ENCODE results near the gene FAM200C.

The FAM200C gene

DNA sequence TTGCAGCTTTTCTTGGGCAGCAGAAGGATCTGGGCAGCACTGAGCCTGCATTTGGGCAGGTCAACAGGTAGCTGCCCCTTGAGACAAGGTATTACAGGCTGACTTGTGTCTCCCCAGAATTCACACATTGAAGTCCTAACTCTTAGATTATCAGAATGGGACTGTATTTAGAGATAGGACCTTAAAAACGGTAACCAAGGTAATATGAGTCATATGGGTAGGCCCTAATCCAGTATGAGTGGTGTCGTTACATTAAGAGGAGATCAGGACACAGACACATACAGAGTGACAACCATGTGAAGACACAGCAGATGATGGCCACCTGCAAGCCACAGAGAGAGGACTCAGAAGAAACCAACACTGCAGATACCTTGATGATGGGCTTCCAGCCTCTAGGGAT lies 32.6 kb downstream of the FAM200C start:
- no peaks in the 10 kb centered on the region for H3K36me3 ChIP-seq (ENCODE audit: control insufficient read depth, insufficient read depth, low read length)
- no peaks in the 10 kb centered on the region for H3K4me1 ChIP-seq (ENCODE audit: control insufficient read depth, insufficient read depth, low read length)
- no peak overlapping the region for H3K4me3 ChIP-seq (ENCODE audit: low read depth, low read length)
- no peak overlapping the region for H3K9ac ChIP-seq (ENCODE audit: low read depth, low read length)
- H3K27me3 ChIP-seq (ENCODE audit: control insufficient read depth, insufficient read depth, low read length) = peaks cover 34% of the 10 kb centered on the region
- no peaks in the 10 kb centered on the region for H3K9me3 ChIP-seq (ENCODE audit: control insufficient read depth, insufficient read depth, low read length)
- H3K27ac ChIP-seq (ENCODE audit: low read depth, low read length) = no peak overlapping the region

DNA sequence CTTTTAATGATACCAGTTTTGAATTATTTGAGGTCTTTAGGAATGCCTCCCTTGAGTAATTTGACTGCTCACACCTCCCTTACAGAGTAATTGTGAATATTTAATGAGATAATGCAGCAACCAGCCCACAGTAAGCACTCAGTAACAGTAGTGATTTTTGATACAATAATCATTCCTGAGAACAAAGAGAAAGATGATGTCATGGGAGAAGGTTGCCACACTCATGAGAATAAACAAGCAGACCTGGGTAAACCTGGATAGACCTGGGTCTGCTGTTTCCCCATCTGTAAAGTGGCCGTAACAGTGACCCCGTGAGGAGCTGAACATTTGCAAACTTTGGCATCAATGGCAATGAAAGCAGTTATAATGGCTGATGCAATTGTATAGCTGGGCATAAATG lies 33.6 kb downstream of the FAM200C start:
- Histone ChIP-seq H3K27me3 (ENCODE audit: control insufficient read depth, insufficient read depth, low read length) (peaks cover 27% of the 10 kb centered on the region), H3K9ac (ENCODE audit: low read depth, low read length) (no peak overlapping the region), H3K9me3 (ENCODE audit: control insufficient read depth, insufficient read depth, low read length) (no peaks in the 10 kb centered on the region), H3K36me3 (ENCODE audit: control insufficient read depth, insufficient read depth, low read length) (no peaks in the 10 kb centered on the region), H3K4me3 (ENCODE audit: low read depth, low read length) (no peak overlapping the region), H3K27ac (ENCODE audit: low read depth, low read length) (no peak overlapping the region), H3K4me1 (ENCODE audit: control insufficient read depth, insufficient read depth, low read length) (no peaks in the 10 kb centered on the region)

DNA sequence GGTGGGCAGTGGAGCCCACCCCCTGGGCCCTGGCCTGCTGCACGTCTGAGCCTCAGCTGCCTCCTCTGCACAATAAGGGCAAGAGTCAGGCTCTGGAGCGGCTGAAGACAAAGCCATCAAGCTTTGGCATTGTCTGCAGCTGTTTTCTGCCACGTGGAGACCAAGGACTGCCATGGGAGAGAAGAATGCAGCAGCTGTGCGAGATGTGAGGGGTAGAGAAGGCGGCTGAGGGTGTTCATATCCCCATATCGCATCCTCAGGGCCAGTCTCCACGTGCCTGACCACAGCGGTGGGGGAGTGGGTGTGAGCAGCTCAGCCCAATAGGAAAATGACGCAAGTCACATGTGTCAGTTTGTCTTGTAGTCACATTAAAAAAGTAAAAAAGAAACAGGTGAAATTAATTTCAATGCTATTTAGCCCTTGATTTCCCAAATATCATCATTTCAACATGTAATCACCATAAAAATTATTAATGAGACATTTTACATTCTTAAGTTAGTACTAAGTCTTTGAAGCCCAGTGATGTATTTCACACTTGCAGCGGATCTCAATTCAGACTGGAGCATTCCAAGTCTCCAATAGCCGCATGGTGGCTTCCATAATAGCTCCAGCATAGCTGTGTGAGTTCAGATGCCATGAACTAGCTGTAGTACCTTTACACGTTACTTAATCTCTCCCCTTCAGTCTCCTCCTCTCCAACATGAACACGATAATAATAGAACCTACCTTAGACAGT lies 36.0 kb downstream of the FAM200C start:
- Histone ChIP-seq H3K4me3 (ENCODE audit: low read depth, low read length) (no peak overlapping the region), H3K27ac (ENCODE audit: low read depth, low read length) (no peak overlapping the region), H3K27me3 (ENCODE audit: control insufficient read depth, insufficient read depth, low read length) (peaks cover 4% of the 10 kb centered on the region), H3K4me1 (ENCODE audit: control insufficient read depth, insufficient read depth, low read length) (peaks cover 7% of the 10 kb centered on the region; the same call in 1 of the 2 replicates), H3K9me3 (ENCODE audit: control insufficient read depth, insufficient read depth, low read length) (no peaks in the 10 kb centered on the region), H3K9ac (ENCODE audit: low read depth, low read length) (no peak overlapping the region), H3K36me3 (ENCODE audit: control insufficient read depth, insufficient read depth, low read length) (no peaks in the 10 kb centered on the region)

DNA sequence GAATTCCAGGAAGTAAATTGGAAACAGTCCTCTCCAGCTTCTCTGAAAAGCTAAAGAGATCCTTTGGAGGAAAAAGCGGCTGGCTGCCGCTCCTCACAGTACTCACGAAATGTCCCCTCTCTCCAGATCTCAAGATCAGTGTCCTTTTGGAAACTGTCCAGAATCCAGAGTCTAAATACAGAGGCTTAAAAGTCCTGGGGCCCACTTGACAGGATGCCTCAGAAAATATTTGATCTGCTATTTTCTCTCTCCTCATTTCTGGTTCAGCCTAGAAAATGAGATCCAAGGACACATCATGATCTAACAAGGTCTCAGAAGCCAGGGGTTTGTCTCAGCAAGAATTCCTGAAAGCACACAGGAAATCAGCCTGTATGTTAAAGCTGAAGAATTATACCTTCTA lies 36.6 kb downstream of the FAM200C start:
- Histone ChIP-seq H3K27me3 (ENCODE audit: control insufficient read depth, insufficient read depth, low read length) (no peaks in the 10 kb centered on the region), H3K27ac (ENCODE audit: low read depth, low read length) (no peak overlapping the region), H3K9ac (ENCODE audit: low read depth, low read length) (no peak overlapping the region), H3K4me3 (ENCODE audit: low read depth, low read length) (no peak overlapping the region), H3K36me3 (ENCODE audit: control insufficient read depth, insufficient read depth, low read length) (no peaks in the 10 kb centered on the region), H3K4me1 (ENCODE audit: control insufficient read depth, insufficient read depth, low read length) (peaks cover 7% of the 10 kb centered on the region; the same call in 1 of the 2 replicates), H3K9me3 (ENCODE audit: control insufficient read depth, insufficient read depth, low read length) (no peaks in the 10 kb centered on the region)

DNA sequence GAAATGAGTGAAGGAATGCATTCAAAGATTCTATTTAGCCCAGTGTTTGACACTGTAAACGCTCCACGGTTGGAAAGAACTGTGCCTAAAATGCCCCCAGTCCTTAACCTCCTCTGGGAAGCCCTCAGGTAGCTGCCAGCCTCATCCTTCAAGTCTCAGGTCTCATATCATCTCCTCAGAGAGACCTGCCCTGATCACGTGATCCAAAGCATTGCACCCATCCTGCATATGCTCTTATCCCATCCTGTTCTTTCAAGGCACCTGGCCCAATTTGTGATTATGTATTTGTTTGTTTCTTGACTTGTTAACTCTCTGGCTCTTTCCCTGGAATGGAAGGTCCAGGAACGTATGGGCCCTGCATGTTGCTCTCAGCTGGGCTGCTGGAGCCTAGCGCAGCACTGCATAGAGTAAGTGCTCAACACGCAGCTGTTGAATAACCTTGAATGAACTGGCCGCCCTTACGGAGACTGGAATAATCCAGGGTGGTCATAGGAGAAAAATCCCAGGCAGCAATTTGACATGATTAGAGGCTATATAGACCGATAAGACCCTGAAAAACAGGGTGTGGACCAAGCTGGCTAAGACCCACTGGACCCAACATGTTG lies 38.1 kb downstream of the FAM200C start:
- Histone ChIP-seq H3K9ac (ENCODE audit: low read depth, low read length) (no peak overlapping the region), H3K36me3 (ENCODE audit: control insufficient read depth, insufficient read depth, low read length) (no peaks in the 10 kb centered on the region), H3K27me3 (ENCODE audit: control insufficient read depth, insufficient read depth, low read length) (no peaks in the 10 kb centered on the region), H3K27ac (ENCODE audit: low read depth, low read length) (no peak overlapping the region), H3K4me3 (ENCODE audit: low read depth, low read length) (no peak overlapping the region), H3K4me1 (ENCODE audit: control insufficient read depth, insufficient read depth, low read length) (peaks cover 7% of the 10 kb centered on the region; the same call in 1 of the 2 replicates), H3K9me3 (ENCODE audit: control insufficient read depth, insufficient read depth, low read length) (no peaks in the 10 kb centered on the region)

DNA sequence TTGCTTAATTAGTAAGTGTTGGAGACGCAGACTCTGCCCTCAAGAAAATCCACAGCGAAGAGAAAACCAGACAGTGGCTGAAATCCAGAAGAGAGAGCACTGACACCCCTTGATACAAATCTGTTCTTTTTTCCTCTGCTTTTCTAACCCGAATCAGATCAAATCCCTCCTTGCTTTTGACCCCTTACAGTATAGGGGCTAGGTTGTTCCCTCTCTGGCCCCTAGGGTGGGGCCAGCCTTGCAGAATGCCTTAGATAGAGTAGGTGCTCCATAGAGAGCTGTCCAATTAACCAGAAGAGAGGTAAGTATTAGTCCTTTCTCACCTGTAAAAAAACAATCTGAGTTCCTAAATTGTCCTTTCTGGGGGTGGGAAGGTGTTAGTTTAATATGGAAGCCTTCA lies 39.5 kb downstream of the FAM200C start:
- H3K27ac ChIP-seq (ENCODE audit: low read depth, low read length) = no peak overlapping the region
- no peak overlapping the region for H3K9ac ChIP-seq (ENCODE audit: low read depth, low read length)
- peaks cover 7% of the 10 kb centered on the region; the same call in 1 of the 2 replicates for H3K4me1 ChIP-seq (ENCODE audit: control insufficient read depth, insufficient read depth, low read length)
- no peaks in the 10 kb centered on the region for H3K9me3 ChIP-seq (ENCODE audit: control insufficient read depth, insufficient read depth, low read length)
- no peaks in the 10 kb centered on the region for H3K36me3 ChIP-seq (ENCODE audit: control insufficient read depth, insufficient read depth, low read length)
- no peaks in the 10 kb centered on the region for H3K27me3 ChIP-seq (ENCODE audit: control insufficient read depth, insufficient read depth, low read length)
- H3K4me3 ChIP-seq (ENCODE audit: low read depth, low read length) = no peak overlapping the region

DNA sequence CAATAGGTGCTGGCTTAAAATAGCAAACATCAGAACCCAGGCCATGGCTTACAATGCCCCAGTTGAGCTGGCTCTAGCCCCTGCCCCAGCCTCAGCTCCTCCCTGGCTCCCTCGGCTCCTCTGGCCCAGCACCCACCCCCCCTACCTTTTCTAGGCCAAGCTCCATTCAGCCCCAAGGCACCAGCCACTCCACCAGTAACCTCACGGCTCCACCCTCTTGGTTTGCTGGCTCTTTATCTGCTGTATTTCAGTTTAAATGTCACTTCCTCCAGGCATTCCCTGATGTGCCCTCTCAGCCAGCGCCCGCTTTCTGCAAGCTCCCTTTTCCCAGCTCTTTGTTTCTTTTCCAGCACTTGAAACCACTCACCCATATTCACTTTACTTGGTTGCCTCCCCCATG lies 40.0 kb downstream of the FAM200C start:
- H3K9me3 ChIP-seq (ENCODE audit: control insufficient read depth, insufficient read depth, low read length) = no peaks in the 10 kb centered on the region
- H3K4me3 ChIP-seq (ENCODE audit: low read depth, low read length) = no peak overlapping the region
- H3K27ac ChIP-seq (ENCODE audit: low read depth, low read length) = no peak overlapping the region
- no peaks in the 10 kb centered on the region for H3K36me3 ChIP-seq (ENCODE audit: control insufficient read depth, insufficient read depth, low read length)
- H3K27me3 ChIP-seq (ENCODE audit: control insufficient read depth, insufficient read depth, low read length) = no peaks in the 10 kb centered on the region
- peaks cover 7% of the 10 kb centered on the region; the same call in 1 of the 2 replicates for H3K4me1 ChIP-seq (ENCODE audit: control insufficient read depth, insufficient read depth, low read length)
- no peak overlapping the region for H3K9ac ChIP-seq (ENCODE audit: low read depth, low read length)

DNA sequence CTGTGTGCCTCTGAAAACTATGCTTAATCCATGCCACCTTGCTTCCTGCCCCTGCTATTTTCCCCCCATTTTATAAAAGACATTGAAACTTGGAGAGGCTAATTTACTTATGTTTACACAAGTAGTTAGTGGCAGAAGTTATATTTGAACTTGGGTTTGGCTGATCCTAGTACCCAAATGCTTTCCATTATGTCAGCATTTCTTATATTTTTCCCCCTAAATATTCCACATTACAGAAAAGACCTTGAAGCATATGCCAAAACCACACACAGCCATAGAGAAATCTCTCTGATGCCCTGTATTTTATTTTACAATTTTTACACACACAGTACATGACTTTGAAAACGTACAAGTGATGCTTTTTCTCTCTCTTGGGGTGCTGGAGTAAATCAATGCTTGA lies 40.6 kb downstream of the FAM200C start:
- Histone ChIP-seq H3K27ac (ENCODE audit: low read depth, low read length) (no peak overlapping the region), H3K4me1 (ENCODE audit: control insufficient read depth, insufficient read depth, low read length) (peaks cover 7% of the 10 kb centered on the region; the same call in 1 of the 2 replicates)

DNA sequence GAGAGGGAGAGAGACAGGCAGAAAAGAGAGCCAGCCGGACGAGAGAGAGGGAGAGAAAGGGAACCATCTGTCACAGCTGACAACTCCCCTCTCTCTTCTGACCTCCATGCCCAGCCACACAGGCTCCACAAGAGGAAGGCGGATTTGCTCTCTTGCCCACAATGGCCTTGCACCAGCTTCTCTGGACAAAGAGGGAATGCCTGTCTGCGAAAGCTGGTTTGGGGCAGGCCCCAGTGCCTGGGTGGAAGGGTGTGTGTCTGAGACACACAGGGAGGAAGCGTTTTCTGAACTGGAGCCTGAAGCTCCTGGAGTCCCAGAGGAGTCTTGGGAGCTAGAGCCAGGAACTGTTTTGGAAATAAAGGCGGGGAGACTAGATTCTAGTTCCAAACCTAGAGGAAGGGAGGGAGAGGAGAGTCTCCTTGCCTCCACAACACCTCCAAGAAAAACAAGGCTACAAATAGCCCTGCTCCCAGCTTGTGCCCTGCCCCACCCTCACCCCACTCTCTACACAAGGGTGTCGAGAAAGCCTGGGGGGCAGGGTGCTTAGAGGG lies 41.9 kb downstream of the FAM200C start:
- Histone ChIP-seq H3K4me1 (ENCODE audit: control insufficient read depth, insufficient read depth, low read length) (peaks cover 7% of the 10 kb centered on the region; the same call in 1 of the 2 replicates), H3K27me3 (ENCODE audit: control insufficient read depth, insufficient read depth, low read length) (no peaks in the 10 kb centered on the region), H3K9ac (ENCODE audit: low read depth, low read length) (no peak overlapping the region), H3K27ac (ENCODE audit: low read depth, low read length) (no peak overlapping the region), H3K9me3 (ENCODE audit: control insufficient read depth, insufficient read depth, low read length) (no peaks in the 10 kb centered on the region), H3K4me3 (ENCODE audit: low read depth, low read length) (no peak overlapping the region), H3K36me3 (ENCODE audit: control insufficient read depth, insufficient read depth, low read length) (no peaks in the 10 kb centered on the region)

More for the DNA sequence above, 40.6 kb downstream of the FAM200C start:
- Histone ChIP-seq H3K9me3 (ENCODE audit: control insufficient read depth, insufficient read depth, low read length) (no peaks in the 10 kb centered on the region), H3K4me3 (ENCODE audit: low read depth, low read length) (no peak overlapping the region), H3K36me3 (ENCODE audit: control insufficient read depth, insufficient read depth, low read length) (no peaks in the 10 kb centered on the region), H3K9ac (ENCODE audit: low read depth, low read length) (no peak overlapping the region), H3K27me3 (ENCODE audit: control insufficient read depth, insufficient read depth, low read length) (no peaks in the 10 kb centered on the region)

DNA sequence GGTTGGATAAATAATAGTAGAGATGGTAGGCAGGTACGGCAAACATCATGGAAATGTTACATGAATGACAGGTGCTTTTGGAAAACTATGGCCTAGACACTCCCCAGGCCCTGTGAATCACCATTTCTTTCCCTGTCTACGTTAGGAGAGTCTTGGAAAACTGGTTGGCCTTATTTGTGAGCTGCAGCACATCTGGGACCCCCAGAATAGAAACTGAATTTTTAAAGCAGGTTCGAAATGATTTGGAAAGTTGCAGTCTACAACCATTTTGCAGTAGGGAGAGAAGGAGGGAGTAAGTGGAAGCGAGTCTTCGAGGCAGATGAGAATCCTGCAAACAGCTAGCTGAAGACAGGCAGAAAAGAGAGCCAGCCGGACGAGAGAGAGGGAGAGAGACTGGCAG lies 42.5 kb downstream of the FAM200C start:
- H3K36me3 ChIP-seq (ENCODE audit: control insufficient read depth, insufficient read depth, low read length) = no peaks in the 10 kb centered on the region
- no peaks in the 10 kb centered on the region for H3K9me3 ChIP-seq (ENCODE audit: control insufficient read depth, insufficient read depth, low read length)
- no peak overlapping the region for H3K9ac ChIP-seq (ENCODE audit: low read depth, low read length)
- no peaks in the 10 kb centered on the region for H3K27me3 ChIP-seq (ENCODE audit: control insufficient read depth, insufficient read depth, low read length)
- peaks cover 7% of the 10 kb centered on the region; the same call in 1 of the 2 replicates for H3K4me1 ChIP-seq (ENCODE audit: control insufficient read depth, insufficient read depth, low read length)
- no peak overlapping the region for H3K27ac ChIP-seq (ENCODE audit: low read depth, low read length)
- H3K4me3 ChIP-seq (ENCODE audit: low read depth, low read length) = no peak overlapping the region

Data from HUES48 (cell line).